Ishikawa (cell line): ENCODE data around the gene ANKRD30A.

Experiments used
- CEBPB ChIP-seq: IDR thresholded peaks from 2 replicates; pipeline ENCODE4 v1.6.1; 2012
- TAF1 ChIP-seq: IDR thresholded peaks from 2 replicates; pipeline ENCODE4 v1.6.1; 2012; ENCODE audit warnings: low read depth, mild to moderate bottlenecking
- TEAD4 ChIP-seq: IDR thresholded peaks from 2 replicates; pipeline ENCODE4 v1.6.1; 2012
- TF ChIP-seq, protein P1 (sequence below): IDR thresholded peaks from 2 replicates; pipeline ENCODE4 v1.6.1; 2012

DNA sequence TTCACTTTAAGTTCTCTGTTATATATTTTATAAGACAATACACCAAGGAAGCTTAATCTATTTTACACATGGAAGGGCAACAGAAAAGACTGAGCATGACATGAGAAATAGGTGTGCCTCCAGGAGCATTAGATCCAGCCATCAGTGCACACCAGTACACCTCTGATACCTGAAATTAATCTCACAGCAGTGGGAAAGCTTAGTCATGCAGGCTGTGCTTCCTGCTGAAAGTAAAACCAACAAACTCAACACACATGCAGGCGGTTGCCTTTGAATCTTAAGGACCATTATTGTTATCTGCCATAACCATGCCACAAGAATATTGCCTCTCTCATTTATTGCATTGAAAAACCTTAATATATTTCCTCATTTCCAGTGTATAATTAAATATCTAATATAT lies 16.4 kb upstream of the ANKRD30A start:
- TF ChIP-seq, protein P1, sequence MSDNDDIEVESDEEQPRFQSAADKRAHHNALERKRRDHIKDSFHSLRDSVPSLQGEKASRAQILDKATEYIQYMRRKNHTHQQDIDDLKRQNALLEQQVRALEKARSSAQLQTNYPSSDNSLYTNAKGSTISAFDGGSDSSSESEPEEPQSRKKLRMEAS = no peak
- TF ChIP-seq TEAD4 = no peak
- no peak for TF ChIP-seq CEBPB
- TF ChIP-seq TAF1 = no peak
